ENCODE measurements around the gene DIP2C. TPM values are rescaled to one million over a fixed set of nuclear protein-coding genes. Genes with fewer than 3 reads are reported as not detected.

Gene DIP2C
- total and polyA plus RNA-seq, 3 experiments from 2014 or later, result 0.44 to 1.1 (median 0.55) TPM

- no peak overlapping the region for H3K27ac Mint-ChIP-seq
- DNase-seq, result peak in 1 of 5 donors; percentile 30
These were observed 71.1 kb downstream of the DIP2C start for GRCh38 chr10:618229-618989.

GRCh38 chr10:617471-617870 lies 72.0 kb downstream of the DIP2C start:
- no peak overlapping the region for H3K4me3 ChIP-seq (ENCODE audit: low read length)
- no peaks in the 10 kb centered on the region for H3K4me1 ChIP-seq (ENCODE audit: insufficient read depth, low read length)
- no peaks in the 10 kb centered on the region for H3K36me3 ChIP-seq (ENCODE audit: insufficient read depth, low read length)
- peak in 1 of 5 donors; percentile 1 for DNase-seq
- Mint-ChIP-seq H3K27ac (no peak overlapping the region), H3K27me3 (peaks cover 8 to 57% of the 10 kb centered on the region in 2 donors), H3K36me3 (no peaks in the 10 kb centered on the region), H3K4me1 (peaks cover 0 to 3% (median 0%) of the 10 kb centered on the region in 3 donors), H3K4me3 (no peak overlapping the region), H3K9me3 (peaks cover 0 to 1% (median 0%) of the 10 kb centered on the region in 5 donors)
- ChIA-PET CTCF (no interaction called here), POLR2A (no interaction called here)
- H3K27ac ChIP-seq (ENCODE audit: low read depth, low read length), result no peak overlapping the region
- H3K27me3 ChIP-seq (ENCODE audit: insufficient read depth, low read length, poor library complexity, severe bottlenecking), result no peaks in the 10 kb centered on the region
- no peaks in the 10 kb centered on the region for H3K9me3 ChIP-seq (ENCODE audit: low read length)

More at GRCh38 chr10:618229-618989, 71.1 kb downstream of the DIP2C start:
- POLR2A ChIA-PET, result interaction anchor here (0.5 kb wide), 1 partner anchor 94 kb away, joined by 8 read pairs; no protein-coding TSS in a partner anchor
- no peaks in the 10 kb centered on the region for H3K9me3 ChIP-seq (ENCODE audit: low read length)
- Mint-ChIP-seq H3K27me3 (peaks cover 8 to 62% of the 10 kb centered on the region in 2 donors), H3K4me1 (peaks cover 0 to 3% (median 0%) of the 10 kb centered on the region in 3 donors), H3K4me3 (no peak overlapping the region), H3K9me3 (peaks cover 0 to 1% (median 0%) of the 10 kb centered on the region in 5 donors), H3K36me3 (no peaks in the 10 kb centered on the region)
- H3K27me3 ChIP-seq (ENCODE audit: insufficient read depth, low read length, poor library complexity, severe bottlenecking), result no peaks in the 10 kb centered on the region
- no peak overlapping the region for H3K4me3 ChIP-seq (ENCODE audit: low read length)
- H3K4me1 ChIP-seq (ENCODE audit: insufficient read depth, low read length), result no peaks in the 10 kb centered on the region
- H3K36me3 ChIP-seq (ENCODE audit: insufficient read depth, low read length), result no peaks in the 10 kb centered on the region
- CTCF ChIA-PET, result no interaction called here
- no peak overlapping the region for H3K27ac ChIP-seq (ENCODE audit: low read depth, low read length)

DNA sequence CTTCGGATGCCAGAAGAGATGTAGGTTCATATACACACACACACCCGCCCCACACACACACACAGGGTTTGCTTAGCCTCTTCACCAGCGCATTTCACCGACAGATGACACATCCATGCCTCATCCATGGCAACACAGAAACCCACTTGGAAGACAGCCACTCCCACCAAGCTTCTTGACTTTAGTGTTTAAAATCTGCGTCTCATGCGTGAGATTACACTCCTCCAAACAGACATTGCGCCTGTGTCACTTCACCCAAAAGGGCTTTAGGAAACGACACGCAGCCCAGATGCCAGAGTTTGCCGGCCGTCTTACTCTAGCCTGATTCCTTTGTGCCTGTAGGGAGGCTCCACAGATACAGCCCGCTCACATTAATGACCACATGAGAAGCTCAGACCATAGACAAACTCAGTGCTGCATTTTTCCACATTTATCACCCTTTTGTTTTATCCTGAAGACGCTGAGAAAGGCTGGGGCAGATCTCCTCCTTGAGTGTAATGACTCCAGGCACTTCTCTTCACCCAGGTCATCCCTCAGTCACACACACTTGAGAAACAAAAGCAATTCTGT lies 73.8 kb downstream of the DIP2C start:
- peaks cover 4 to 44% of the 10 kb centered on the region in 2 donors for H3K27me3 Mint-ChIP-seq
- no peaks in the 10 kb centered on the region for H3K4me1 ChIP-seq (ENCODE audit: insufficient read depth, low read length)
- no peak overlapping the region for H3K4me3 ChIP-seq (ENCODE audit: low read length)
- no peak overlapping the region for H3K27ac Mint-ChIP-seq
- no peaks in the 10 kb centered on the region for H3K36me3 Mint-ChIP-seq
- ChIA-PET CTCF (no interaction called here), POLR2A (no interaction called here)
- no peak overlapping the region for H3K27ac ChIP-seq (ENCODE audit: low read depth, low read length)
- H3K4me3 Mint-ChIP-seq, result no peak overlapping the region
- no peaks in the 10 kb centered on the region for H3K9me3 ChIP-seq (ENCODE audit: low read length)
- peaks cover 0 to 1% (median 0%) of the 10 kb centered on the region in 5 donors for H3K9me3 Mint-ChIP-seq
- no peaks in the 10 kb centered on the region for H3K27me3 ChIP-seq (ENCODE audit: insufficient read depth, low read length, poor library complexity, severe bottlenecking)
- no peak for DNase-seq
- H3K36me3 ChIP-seq (ENCODE audit: insufficient read depth, low read length), result no peaks in the 10 kb centered on the region
- peaks cover 0 to 3% (median 0%) of the 10 kb centered on the region in 3 donors for H3K4me1 Mint-ChIP-seq

- Histone ChIP-seq H3K4me3 (ENCODE audit: low read length) (no peak overlapping the region), H3K27me3 (ENCODE audit: insufficient read depth, low read length, poor library complexity, severe bottlenecking) (no peaks in the 10 kb centered on the region), H3K27ac (ENCODE audit: low read depth, low read length) (no peak overlapping the region), H3K9me3 (ENCODE audit: low read length) (no peaks in the 10 kb centered on the region), H3K4me1 (ENCODE audit: insufficient read depth, low read length) (no peaks in the 10 kb centered on the region), H3K36me3 (ENCODE audit: insufficient read depth, low read length) (no peaks in the 10 kb centered on the region)
- Mint-ChIP-seq H3K4me3 (no peak overlapping the region), H3K9me3 (peaks cover 0 to 1% (median 0%) of the 10 kb centered on the region in 5 donors), H3K4me1 (no peaks in the 10 kb centered on the region), H3K27ac (no peak overlapping the region), H3K36me3 (no peaks in the 10 kb centered on the region), H3K27me3 (peaks cover 4 to 40% of the 10 kb centered on the region in 2 donors)
- no peak for DNase-seq
- ChIA-PET POLR2A (no interaction called here), CTCF (no interaction called here)
These were observed 74.5 kb downstream of the DIP2C start for GRCh38 chr10:614790-615582.

DNA sequence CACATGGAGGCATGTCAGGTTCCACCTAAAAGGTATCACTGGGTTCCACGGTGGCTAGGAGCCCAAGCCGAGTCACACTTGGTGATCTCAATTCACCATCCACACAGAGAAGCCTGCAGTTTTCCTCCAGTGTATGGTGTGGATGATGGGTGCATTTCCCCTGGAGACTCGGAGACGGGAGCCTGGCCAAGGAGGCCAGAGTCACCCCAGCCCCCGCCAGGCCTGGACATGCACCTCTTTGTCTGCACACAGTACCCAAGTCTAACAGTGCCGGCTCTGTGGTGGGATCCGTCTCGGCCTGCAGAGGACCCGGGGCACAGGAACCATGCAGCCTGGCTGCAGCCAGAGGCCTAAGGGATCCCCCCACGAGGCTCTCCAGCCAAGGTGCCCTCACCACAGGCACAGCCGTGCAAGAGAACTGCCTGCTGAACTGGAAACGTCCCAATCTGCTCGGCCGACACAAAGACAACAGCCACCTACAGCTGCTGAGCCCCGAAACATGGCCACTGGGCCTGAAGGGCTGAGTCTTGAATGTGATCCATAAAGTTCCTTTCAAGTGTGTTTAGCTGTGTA lies 75.2 kb downstream of the DIP2C start:
- ChIA-PET CTCF (no interaction called here), POLR2A (no interaction called here)
- Mint-ChIP-seq H3K27me3 (peaks cover 4 to 35% of the 10 kb centered on the region in 2 donors), H3K36me3 (no peaks in the 10 kb centered on the region), H3K4me1 (no peaks in the 10 kb centered on the region), H3K27ac (no peak overlapping the region), H3K4me3 (no peak overlapping the region), H3K9me3 (peaks cover 0 to 1% (median 0%) of the 10 kb centered on the region in 5 donors)
- H3K4me1 ChIP-seq (ENCODE audit: insufficient read depth, low read length), result no peaks in the 10 kb centered on the region
- DNase-seq, result no peak
- H3K27me3 ChIP-seq (ENCODE audit: insufficient read depth, low read length, poor library complexity, severe bottlenecking), result no peaks in the 10 kb centered on the region
- no peaks in the 10 kb centered on the region for H3K9me3 ChIP-seq (ENCODE audit: low read length)
- H3K36me3 ChIP-seq (ENCODE audit: insufficient read depth, low read length), result no peaks in the 10 kb centered on the region
- H3K4me3 ChIP-seq (ENCODE audit: low read length), result no peak overlapping the region
- H3K27ac ChIP-seq (ENCODE audit: low read depth, low read length), result no peak overlapping the region

- H3K4me1 ChIP-seq (ENCODE audit: insufficient read depth, low read length), result no peaks in the 10 kb centered on the region
- H3K27me3 Mint-ChIP-seq, result peaks cover 0 to 28% of the 10 kb centered on the region in 2 donors
- H3K36me3 ChIP-seq (ENCODE audit: insufficient read depth, low read length), result no peaks in the 10 kb centered on the region
- H3K4me3 Mint-ChIP-seq, result no peak overlapping the region
- ChIA-PET CTCF (no interaction called here), POLR2A (no interaction called here)
- H3K4me1 Mint-ChIP-seq, result no peaks in the 10 kb centered on the region
- H3K9me3 ChIP-seq (ENCODE audit: low read length), result no peaks in the 10 kb centered on the region
- H3K4me3 ChIP-seq (ENCODE audit: low read length), result no peak overlapping the region
- peaks cover 0 to 1% (median 0%) of the 10 kb centered on the region in 5 donors for H3K9me3 Mint-ChIP-seq
- H3K27ac ChIP-seq (ENCODE audit: low read depth, low read length), result no peak overlapping the region
- no peaks in the 10 kb centered on the region for H3K27me3 ChIP-seq (ENCODE audit: insufficient read depth, low read length, poor library complexity, severe bottlenecking)
- H3K36me3 Mint-ChIP-seq, result no peaks in the 10 kb centered on the region
- no peak for DNase-seq
- H3K27ac Mint-ChIP-seq, result no peak overlapping the region
These were observed 76.0 kb downstream of the DIP2C start for GRCh38 chr10:613271-614138.

DNA sequence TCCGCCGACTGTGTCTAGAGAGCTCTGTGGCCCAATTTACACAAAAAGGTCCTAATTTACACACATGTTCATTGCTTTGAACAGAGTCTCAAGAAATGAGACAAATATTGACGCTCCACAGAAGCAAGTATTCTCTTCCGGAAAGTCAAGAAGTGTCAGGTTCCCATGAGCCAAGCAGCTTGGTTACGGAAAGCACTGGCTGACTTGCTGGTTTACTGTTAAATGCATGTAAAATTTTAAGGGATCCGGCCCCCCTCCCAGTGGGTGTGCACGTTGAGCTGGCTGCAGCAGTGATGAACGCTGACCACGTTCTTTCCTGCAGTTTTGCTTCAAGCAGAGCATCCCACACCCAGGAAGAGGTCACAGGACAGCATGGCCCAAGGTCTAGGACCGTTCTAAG lies 76.8 kb downstream of the DIP2C start:
- no peaks in the 10 kb centered on the region for H3K4me1 Mint-ChIP-seq
- no peaks in the 10 kb centered on the region for H3K36me3 ChIP-seq (ENCODE audit: insufficient read depth, low read length)
- H3K4me3 Mint-ChIP-seq, result no peak overlapping the region
- H3K27me3 Mint-ChIP-seq, result peaks cover 0 to 21% of the 10 kb centered on the region in 2 donors
- ChIA-PET POLR2A (no interaction called here), CTCF (no interaction called here)
- DNase-seq, result no peak
- no peaks in the 10 kb centered on the region for H3K9me3 ChIP-seq (ENCODE audit: low read length)
- H3K9me3 Mint-ChIP-seq, result peaks cover 0 to 1% (median 0%) of the 10 kb centered on the region in 5 donors
- no peaks in the 10 kb centered on the region for H3K4me1 ChIP-seq (ENCODE audit: insufficient read depth, low read length)
- H3K27ac Mint-ChIP-seq, result no peak overlapping the region
- no peaks in the 10 kb centered on the region for H3K27me3 ChIP-seq (ENCODE audit: insufficient read depth, low read length, poor library complexity, severe bottlenecking)
- no peak overlapping the region for H3K27ac ChIP-seq (ENCODE audit: low read depth, low read length)
- no peak overlapping the region for H3K4me3 ChIP-seq (ENCODE audit: low read length)
- H3K36me3 Mint-ChIP-seq, result no peaks in the 10 kb centered on the region

Measured in CD8-positive, alpha-beta memory T cell (primary cell).